Activated naive CD8-positive, alpha-beta T cell treated with anti-CD3 and anti-CD28 coated beads, Interleukin-2, amount 10 ng/mL, durations not matched to agents 7 days and 5 days (primary cell): ENCODE data around the gene NANOGP8. TPM values are rescaled to one million over a fixed set of nuclear protein-coding genes. Genes with fewer than 3 reads are reported as not detected.

ENCODE experiments used
- ATAC-seq: fragments of 150-1000 bp; cut with Tn5 transposase; one replicate; pipeline ENCODE4 v1.10.0; 2021; ENCODE audit warnings: low read depth, moderate library complexity
- POLR2A ChIA-PET: fragments of 350-600 bp; sonication (Branson Sonifier 250); formaldehyde crosslinking; loops from one replicate; lab custom pipeline; 2021; ENCODE audit warnings: antibody characterized with exemption; lab: Charles Lee
- DNase-seq: peaks from one replicate; pipeline ENCODE4 v3.0.0; 2021
- H3K27ac Mint-ChIP-seq: one replicate; pipeline ENCODE4 v1.8.0; 2022; ENCODE audit warnings: mild to moderate bottlenecking, mixed read lengths
- H3K27me3 Mint-ChIP-seq: one replicate; pipeline ENCODE4 v1.8.0; 2022; ENCODE audit warnings: mild to moderate bottlenecking, moderate library complexity, mixed read lengths
- H3K36me3 Mint-ChIP-seq: one replicate; pipeline ENCODE4 v1.8.0; 2021; ENCODE audit warnings: mild to moderate bottlenecking, mixed read lengths
- H3K4me1 Mint-ChIP-seq: one replicate; pipeline ENCODE4 v1.8.0; 2021; ENCODE audit warnings: mixed read lengths
- H3K4me3 Mint-ChIP-seq: one replicate; pipeline ENCODE4 v1.8.0; 2022; ENCODE audit warnings: mild to moderate bottlenecking, moderate library complexity, mixed read lengths
- H3K9me3 Mint-ChIP-seq: one replicate; pipeline ENCODE4 v1.8.0; 2021; ENCODE audit warnings: mixed read lengths
- total RNA-seq, 2 experiments: library from RNA; stranded (reverse); gene quantifications; one replicate each; pipeline ENCODE4 v1.2.3, GENCODE V29; 2021

NANOGP8 gene
- total RNA-seq, 2 experiments from 2014 or later = not detected

DNA sequence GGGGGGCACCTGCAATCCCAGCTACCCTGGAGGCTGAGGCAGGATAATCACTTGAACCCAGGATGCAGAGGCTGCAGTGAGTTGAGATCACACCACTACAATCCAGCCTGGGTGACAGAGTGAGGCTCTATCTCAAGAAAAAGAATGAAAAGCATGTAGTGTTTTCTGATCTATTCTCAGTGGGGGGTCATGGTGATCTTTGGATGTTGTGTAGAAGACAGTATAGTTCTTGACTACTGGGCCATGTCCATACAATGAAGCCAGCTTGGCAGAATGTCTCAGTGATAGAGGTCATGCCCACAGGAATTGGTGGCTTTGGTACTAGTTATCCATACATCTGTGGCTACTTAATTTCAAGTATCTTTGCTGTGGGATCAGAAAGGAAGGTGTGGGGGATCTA lies 26.8 kb upstream of the NANOGP8 start:
- no peak overlapping the region for H3K4me3 Mint-ChIP-seq
- POLR2A ChIA-PET = no interaction called here
- DNase-seq = no peak
- H3K27ac Mint-ChIP-seq = no peak overlapping the region
- no peaks in the 10 kb centered on the region for H3K9me3 Mint-ChIP-seq
- no peak for ATAC-seq
- H3K36me3 Mint-ChIP-seq = no peaks in the 10 kb centered on the region
- H3K27me3 Mint-ChIP-seq = peaks cover 3% of the 10 kb centered on the region
- H3K4me1 Mint-ChIP-seq = no peaks in the 10 kb centered on the region

- H3K36me3 Mint-ChIP-seq = no peaks in the 10 kb centered on the region
- H3K27me3 Mint-ChIP-seq = no peaks in the 10 kb centered on the region
- no peak overlapping the region for H3K4me3 Mint-ChIP-seq
- H3K9me3 Mint-ChIP-seq = no peaks in the 10 kb centered on the region
- ATAC-seq (no peak), DNase-seq (no peak)
- no peak overlapping the region for H3K27ac Mint-ChIP-seq
- no peaks in the 10 kb centered on the region for H3K4me1 Mint-ChIP-seq
- POLR2A ChIA-PET = no interaction called here
These were observed 23.4 kb upstream of the NANOGP8 start for GRCh38 chr15:35108453-35108852.

DNA sequence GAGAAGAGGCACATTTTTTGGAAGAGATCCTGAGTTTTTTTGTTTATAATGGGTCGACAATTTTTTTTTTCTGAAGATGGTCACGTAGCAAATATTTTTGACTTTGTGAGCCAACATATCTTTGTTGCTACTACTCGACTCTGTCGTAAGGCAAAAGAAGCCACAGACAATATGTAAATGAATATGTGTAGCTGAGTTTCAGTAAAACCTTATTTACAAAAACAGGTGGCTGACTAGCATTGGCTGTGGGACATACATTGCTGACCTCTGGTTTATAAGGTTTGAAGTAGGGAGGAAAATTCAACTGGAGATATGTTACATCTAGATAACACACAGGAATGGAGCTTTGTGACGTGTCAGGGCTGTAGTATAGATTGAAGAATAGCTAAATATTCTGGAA lies 22.5 kb upstream of the NANOGP8 start:
- ATAC-seq (no peak), DNase-seq (no peak)
- Mint-ChIP-seq H3K27ac (no peak overlapping the region), H3K4me3 (no peak overlapping the region), H3K36me3 (no peaks in the 10 kb centered on the region), H3K27me3 (no peaks in the 10 kb centered on the region), H3K4me1 (no peaks in the 10 kb centered on the region), H3K9me3 (no peaks in the 10 kb centered on the region)
- POLR2A ChIA-PET = no interaction called here

DNA sequence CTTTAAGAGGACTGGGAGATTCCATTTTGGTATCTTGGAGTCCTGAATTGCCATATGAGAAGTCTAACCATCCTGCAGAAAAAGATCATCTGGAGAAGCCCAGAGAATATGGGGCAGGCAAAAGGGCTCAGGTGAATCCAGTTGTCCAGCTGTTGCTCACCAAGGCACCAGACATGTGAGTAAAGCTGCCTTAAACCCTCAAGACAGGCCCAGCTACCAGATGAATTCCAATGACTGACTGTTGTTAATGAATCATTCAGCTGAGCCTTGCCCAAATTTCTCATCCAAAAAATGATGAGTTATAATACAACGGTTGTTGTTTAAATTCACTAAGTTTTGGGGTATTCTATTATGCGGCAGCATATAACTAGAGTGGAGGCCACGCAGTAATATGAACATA lies 22.0 kb upstream of the NANOGP8 start:
- Mint-ChIP-seq H3K9me3 (no peaks in the 10 kb centered on the region), H3K27me3 (no peaks in the 10 kb centered on the region), H3K4me3 (no peak overlapping the region), H3K27ac (no peak overlapping the region), H3K4me1 (no peaks in the 10 kb centered on the region), H3K36me3 (no peaks in the 10 kb centered on the region)
- no peak for DNase-seq
- no peak for ATAC-seq
- POLR2A ChIA-PET = no interaction called here

- ATAC-seq = no peak
- no peak for DNase-seq
- H3K27ac Mint-ChIP-seq = no peak overlapping the region
- no peaks in the 10 kb centered on the region for H3K4me1 Mint-ChIP-seq
- H3K4me3 Mint-ChIP-seq = no peak overlapping the region
- no peaks in the 10 kb centered on the region for H3K27me3 Mint-ChIP-seq
- H3K9me3 Mint-ChIP-seq = no peaks in the 10 kb centered on the region
- POLR2A ChIA-PET = no interaction called here
- no peaks in the 10 kb centered on the region for H3K36me3 Mint-ChIP-seq
These were observed 19.5 kb upstream of the NANOGP8 start for GRCh38 chr15:35104526-35105147.

- Mint-ChIP-seq H3K36me3 (no peaks in the 10 kb centered on the region), H3K9me3 (no peaks in the 10 kb centered on the region), H3K27me3 (no peaks in the 10 kb centered on the region), H3K27ac (no peak overlapping the region), H3K4me3 (no peak overlapping the region), H3K4me1 (no peaks in the 10 kb centered on the region)
- no peak for DNase-seq
- POLR2A ChIA-PET = no interaction called here
- ATAC-seq = no peak
These were observed 17.1 kb upstream of the NANOGP8 start for GRCh38 chr15:35102186-35102585.

DNA sequence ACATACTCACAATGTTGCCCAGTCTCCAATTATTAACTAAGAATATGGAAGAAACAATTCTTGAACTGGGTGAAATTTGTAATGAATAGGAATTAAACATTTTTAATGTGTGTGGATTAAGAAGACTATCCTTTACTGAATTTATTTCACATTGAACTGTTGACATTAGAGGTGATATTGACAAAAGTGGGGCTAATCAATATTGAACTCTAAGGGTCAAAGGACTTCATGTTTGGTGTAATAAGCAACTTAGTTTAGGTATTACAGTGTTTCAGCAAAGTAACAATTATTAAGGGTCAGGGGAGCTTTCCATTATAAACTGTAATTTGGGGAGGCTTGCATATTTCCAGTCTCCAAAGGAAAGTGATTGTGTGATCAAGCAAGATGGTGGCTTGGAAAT lies 16.2 kb upstream of the NANOGP8 start:
- no peaks in the 10 kb centered on the region for H3K27me3 Mint-ChIP-seq
- no peak overlapping the region for H3K27ac Mint-ChIP-seq
- no peaks in the 10 kb centered on the region for H3K36me3 Mint-ChIP-seq
- no peak for ATAC-seq
- DNase-seq = no peak
- no peak overlapping the region for H3K4me3 Mint-ChIP-seq
- no peaks in the 10 kb centered on the region for H3K9me3 Mint-ChIP-seq
- H3K4me1 Mint-ChIP-seq = no peaks in the 10 kb centered on the region
- POLR2A ChIA-PET = no interaction called here

GRCh38 chr15:35098737-35099136 lies 13.6 kb upstream of the NANOGP8 start:
- POLR2A ChIA-PET = no interaction called here
- H3K36me3 Mint-ChIP-seq = no peaks in the 10 kb centered on the region
- DNase-seq (no peak), ATAC-seq (no peak)
- no peak overlapping the region for H3K4me3 Mint-ChIP-seq
- H3K9me3 Mint-ChIP-seq = no peaks in the 10 kb centered on the region
- no peaks in the 10 kb centered on the region for H3K4me1 Mint-ChIP-seq
- H3K27ac Mint-ChIP-seq = no peak overlapping the region
- no peaks in the 10 kb centered on the region for H3K27me3 Mint-ChIP-seq

GRCh38 chr15:35095941-35096340 lies 10.8 kb upstream of the NANOGP8 start:
- H3K27ac Mint-ChIP-seq = no peak overlapping the region
- no peaks in the 10 kb centered on the region for H3K36me3 Mint-ChIP-seq
- ATAC-seq (no peak), DNase-seq (no peak)
- H3K4me1 Mint-ChIP-seq = no peaks in the 10 kb centered on the region
- H3K9me3 Mint-ChIP-seq = no peaks in the 10 kb centered on the region
- no peaks in the 10 kb centered on the region for H3K27me3 Mint-ChIP-seq
- POLR2A ChIA-PET = no interaction called here
- no peak overlapping the region for H3K4me3 Mint-ChIP-seq

DNA sequence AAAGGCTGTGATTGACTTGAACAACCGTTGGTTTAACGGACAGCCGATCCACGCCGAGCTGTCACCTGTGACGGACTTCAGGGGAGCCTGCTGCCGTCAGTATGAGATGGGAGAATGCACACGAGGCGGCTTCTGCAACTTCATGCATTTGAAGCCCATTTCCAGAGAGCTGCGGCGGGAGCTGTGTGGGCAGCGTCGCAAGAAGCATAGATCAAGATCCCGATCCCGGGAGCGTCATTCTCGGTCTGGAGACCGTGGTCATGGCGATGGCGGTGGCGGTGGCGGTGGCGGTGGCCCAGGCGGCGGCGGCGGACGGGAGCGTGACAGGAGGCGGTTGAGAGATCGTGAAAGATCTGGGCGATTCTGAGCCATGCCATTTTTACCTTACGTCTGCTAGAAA lies 7.8 kb upstream of the NANOGP8 start:
- Mint-ChIP-seq H3K27ac (no peak overlapping the region), H3K4me3 (no peak overlapping the region), H3K4me1 (no peaks in the 10 kb centered on the region), H3K27me3 (peaks cover 4% of the 10 kb centered on the region), H3K36me3 (no peaks in the 10 kb centered on the region), H3K9me3 (no peaks in the 10 kb centered on the region)
- ATAC-seq (no peak), DNase-seq (no peak)
- POLR2A ChIA-PET = no interaction called here

DNA sequence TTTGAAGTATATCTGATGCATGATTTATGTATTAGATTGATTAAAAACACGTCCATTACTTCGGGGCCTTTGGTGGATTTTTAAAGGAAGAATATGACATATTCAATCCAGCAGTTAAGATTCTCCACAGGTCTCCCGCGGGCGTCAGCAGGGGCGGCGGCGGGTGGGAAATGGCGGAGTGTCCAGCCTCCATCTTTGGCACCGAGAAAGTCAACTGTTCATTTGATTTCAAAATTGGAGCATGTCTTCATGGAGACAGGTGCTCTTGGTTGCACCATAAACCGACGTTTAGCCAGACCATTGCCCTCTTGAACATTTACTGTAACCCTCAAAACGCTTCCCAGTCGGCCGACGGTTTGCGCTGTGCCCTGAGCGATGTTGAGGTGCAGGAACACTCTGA lies 7.2 kb upstream of the NANOGP8 start:
- Mint-ChIP-seq H3K27me3 (peaks cover 4% of the 10 kb centered on the region), H3K4me3 (no peak overlapping the region), H3K4me1 (no peaks in the 10 kb centered on the region), H3K36me3 (no peaks in the 10 kb centered on the region), H3K9me3 (no peaks in the 10 kb centered on the region), H3K27ac (no peak overlapping the region)
- POLR2A ChIA-PET = no interaction called here
- DNase-seq = no peak
- no peak for ATAC-seq

DNA sequence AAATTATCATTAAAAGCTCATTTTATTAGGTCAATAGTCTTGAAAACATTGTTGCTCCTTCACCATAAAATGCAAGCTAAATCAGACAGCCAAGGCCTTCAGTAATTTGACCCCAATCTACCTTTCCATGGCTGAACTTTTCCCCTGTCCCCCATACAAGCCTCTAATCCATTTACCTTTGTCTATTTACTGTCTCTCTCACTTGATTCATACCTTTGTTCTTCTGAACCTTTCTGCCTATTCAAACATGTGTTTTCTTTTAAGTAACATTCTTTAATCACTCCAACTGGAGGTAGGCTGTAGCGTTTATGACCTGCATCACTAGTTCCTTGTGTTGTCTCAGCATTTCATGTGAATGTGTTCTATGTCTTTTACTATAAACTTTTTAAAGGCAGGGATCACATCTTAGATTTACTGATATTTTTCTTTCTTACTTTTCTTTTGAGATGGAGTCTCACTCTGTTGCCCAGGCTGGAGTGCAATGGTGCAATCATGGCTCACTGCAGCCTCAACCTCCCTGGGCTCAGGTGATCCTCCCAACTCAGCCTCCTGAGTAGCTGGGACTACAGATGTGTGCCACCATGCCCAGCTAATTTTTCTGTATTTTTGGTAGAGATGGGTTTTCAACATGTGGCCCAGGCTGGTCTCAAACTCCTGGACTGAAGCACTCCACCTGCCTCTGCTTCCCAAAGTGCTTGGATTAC lies 5.2 kb upstream of the NANOGP8 start:
- Mint-ChIP-seq H3K27me3 (peaks cover 4% of the 10 kb centered on the region), H3K4me1 (no peaks in the 10 kb centered on the region), H3K4me3 (no peak overlapping the region), H3K36me3 (no peaks in the 10 kb centered on the region), H3K27ac (no peak overlapping the region), H3K9me3 (no peaks in the 10 kb centered on the region)
- POLR2A ChIA-PET = no interaction called here
- ATAC-seq (no peak), DNase-seq (no peak)

- H3K4me1 Mint-ChIP-seq = no peaks in the 10 kb centered on the region
- POLR2A ChIA-PET = no interaction called here
- no peak overlapping the region for H3K4me3 Mint-ChIP-seq
These were observed 4.5 kb upstream of the NANOGP8 start for GRCh38 chr15:35089551-35089950.

GRCh38 chr15:35088329-35088728 lies 3.2 kb upstream of the NANOGP8 start:
- no peak for ATAC-seq
- no peak for DNase-seq
- Mint-ChIP-seq H3K27ac (no peak overlapping the region), H3K36me3 (no peaks in the 10 kb centered on the region), H3K27me3 (peaks cover 4% of the 10 kb centered on the region), H3K9me3 (no peaks in the 10 kb centered on the region), H3K4me3 (no peak overlapping the region), H3K4me1 (no peaks in the 10 kb centered on the region)
- POLR2A ChIA-PET = no interaction called here

More at GRCh38 chr15:35089551-35089950, 4.5 kb upstream of the NANOGP8 start:
- H3K27ac Mint-ChIP-seq = no peak overlapping the region
- DNase-seq (no peak), ATAC-seq (no peak)
- no peaks in the 10 kb centered on the region for H3K36me3 Mint-ChIP-seq
- peaks cover 4% of the 10 kb centered on the region for H3K27me3 Mint-ChIP-seq
- H3K9me3 Mint-ChIP-seq = no peaks in the 10 kb centered on the region
